Muscle of leg (tissue), 9 donors: ENCODE data around the gene ECE2. TPM values are rescaled to one million over a fixed set of nuclear protein-coding genes. Genes with fewer than 3 reads are reported as not detected.

Experiments used
- polyA plus RNA-seq, 8 donors: library from polyadenylated mRNA; unstranded; fragments of 120-200 nt; gene quantifications; one replicate each; pipeline versions ENCODE4 v1.2.1 to v1.2.3, GENCODE V29; 2013; ENCODE audit warnings: inconsistent platforms in 1 of 8, low replicate concordance in 1 of 8; ENCODE audit not compliant: insufficient read length in 8 of 8, insufficient read depth in 1 of 8
- total RNA-seq: library from RNA; stranded (reverse); fragments of 120-200 nt; gene quantifications from one replicate; pipeline ENCODE4 v1.2.4, GENCODE V29; 2013

The ECE2 gene
- total and polyA plus RNA-seq, 9 donors = not detected

Other genes with a start within 250 kb of the ECE2 start
- not detected for gene HTR3D, start 244.3 kb upstream of the ECE2 start, total RNA-seq
- not detected for gene HTR3D, start 244.3 kb upstream of the ECE2 start, polyA plus RNA-seq
- not detected for gene HTR3C, start 223.0 kb upstream of the ECE2 start, total RNA-seq
- not detected for gene HTR3C, start 223.0 kb upstream of the ECE2 start, polyA plus RNA-seq
- gene HTR3E, start 179.0 kb upstream of the ECE2 start, total RNA-seq = not detected
- under 1 TPM in 1 of 8 donors, not detected in 7; 0.07 TPM for gene HTR3E, start 179.0 kb upstream of the ECE2 start, polyA plus RNA-seq
- 32.6 TPM for gene EIF2B5, start 140.7 kb upstream of the ECE2 start, total RNA-seq
- gene EIF2B5, start 140.7 kb upstream of the ECE2 start, polyA plus RNA-seq = 10 to 100 TPM; 35.6 to 41.0 (median 38.5) TPM
- 37.1 TPM for gene DVL3, start 120.6 kb upstream of the ECE2 start, total RNA-seq
- 10 to 100 TPM; 69.4 to 96.9 (median 88.0) TPM for gene DVL3, start 120.6 kb upstream of the ECE2 start, polyA plus RNA-seq
- gene AP2M1, start 101.2 kb upstream of the ECE2 start, total RNA-seq = 130 TPM
- 100 to 1,000 TPM; 191 to 255 (median 218) TPM for gene AP2M1, start 101.2 kb upstream of the ECE2 start, polyA plus RNA-seq
- 33.0 TPM for gene ABCF3, start 89.8 kb upstream of the ECE2 start, total RNA-seq
- gene ABCF3, start 89.8 kb upstream of the ECE2 start, polyA plus RNA-seq = 10 to 100 TPM; 42.0 to 54.5 (median 48.8) TPM
- gene VWA5B2, start 46.4 kb upstream of the ECE2 start, total RNA-seq = 0.04 TPM
- 1 to 10 TPM in 1 of 8 donors, under 1 TPM in 7; 0.23 to 1.2 (median 0.42) TPM for gene VWA5B2, start 46.4 kb upstream of the ECE2 start, polyA plus RNA-seq
- gene ALG3, start 27.1 kb upstream of the ECE2 start, total RNA-seq = 9.6 TPM
- gene ALG3, start 27.1 kb upstream of the ECE2 start, polyA plus RNA-seq = 10 to 100 TPM; 21.5 to 28.0 (median 23.2) TPM
- 1.6 TPM for gene EEF1AKMT4, start 26.4 kb upstream of the ECE2 start, total RNA-seq
- gene EEF1AKMT4, start 26.4 kb upstream of the ECE2 start, polyA plus RNA-seq = 1 to 10 TPM; 1.0 to 2.1 (median 1.6) TPM
- 0.04 TPM for gene CAMK2N2, start 14.5 kb upstream of the ECE2 start, total RNA-seq
- under 1 TPM in 2 of 8 donors, not detected in 6; 0.10 to 0.16 TPM for gene CAMK2N2, start 14.5 kb upstream of the ECE2 start, polyA plus RNA-seq
- 108 TPM for gene PSMD2, start 23.2 kb downstream of the ECE2 start, total RNA-seq
- 100 to 1,000 TPM; 145 to 200 (median 185) TPM for gene PSMD2, start 23.2 kb downstream of the ECE2 start, polyA plus RNA-seq
- 115 TPM for gene EIF4G1, start 38.6 kb downstream of the ECE2 start, total RNA-seq
- gene EIF4G1, start 38.6 kb downstream of the ECE2 start, polyA plus RNA-seq = 100 to 1,000 TPM; 161 to 242 (median 202) TPM
- gene FAM131A, start 61.6 kb downstream of the ECE2 start, total RNA-seq = 9.8 TPM
- gene FAM131A, start 61.6 kb downstream of the ECE2 start, polyA plus RNA-seq = 10 to 100 TPM in 5 of 8 donors, 1 to 10 TPM in 3; 8.4 to 14.9 (median 10.7) TPM
- gene CLCN2, start 85.6 kb downstream of the ECE2 start, total RNA-seq = 3.5 TPM
- gene CLCN2, start 85.6 kb downstream of the ECE2 start, polyA plus RNA-seq = 1 to 10 TPM; 2.5 to 5.3 (median 3.9) TPM
- 53.2 TPM for gene POLR2H, start 85.7 kb downstream of the ECE2 start, total RNA-seq
- gene POLR2H, start 85.7 kb downstream of the ECE2 start, polyA plus RNA-seq = 10 to 100 TPM; 39.9 to 55.0 (median 48.5) TPM
- 0.89 TPM for gene THPO, start 102.2 kb downstream of the ECE2 start, total RNA-seq
- gene THPO, start 102.2 kb downstream of the ECE2 start, polyA plus RNA-seq = 1 to 10 TPM; 1.5 to 2.8 (median 2.1) TPM
- gene CHRD, start 104.0 kb downstream of the ECE2 start, total RNA-seq = 14.1 TPM
- 10 to 100 TPM; 14.7 to 21.9 (median 18.0) TPM for gene CHRD, start 104.0 kb downstream of the ECE2 start, polyA plus RNA-seq